Measurements from ENCODE around the gene MS4A10.

Gene MS4A10

GRCh38 chr11:60783911-60784310, 1.2 kb upstream of the MS4A10 start:
- no peak overlapping the region for H3K4me3 ChIP-seq (ENCODE audit: low read depth in 1 of 2, low read length in 2 of 2)

GRCh38 chr11:60785806-60786361, 751 bp downstream of the MS4A10 start:
- Histone ChIP-seq H3K27me3 (ENCODE audit: control insufficient read depth in 1 of 2, insufficient read depth in 2 of 2, low read length in 2 of 2) (no peaks in the 10 kb centered on the region), H3K9me3 (ENCODE audit: control insufficient read depth in 1 of 2, low read length in 2 of 2) (no peaks in the 10 kb centered on the region), H3K36me3 (ENCODE audit: control insufficient read depth in 1 of 2, insufficient read depth in 2 of 2, low read length in 2 of 2) (no peaks in the 10 kb centered on the region), H3K4me3 (ENCODE audit: low read depth in 1 of 2, low read length in 2 of 2) (peak overlapping the region; percentile 53 to 60), H3K9ac (ENCODE audit: low read depth in 1 of 2, low read length in 2 of 2) (peak overlapping the region in 1 of 2 donors; percentile 48), H3K27ac (ENCODE audit: low read depth, low read length) (peak overlapping the region; percentile 64), H3K4me1 (ENCODE audit: control insufficient read depth in 1 of 2, insufficient read depth in 2 of 2, low read length in 2 of 2) (peaks cover 35 to 49% of the 10 kb centered on the region in 2 donors)

More at GRCh38 chr11:60783911-60784310, 1.2 kb upstream of the MS4A10 start:
- Histone ChIP-seq H3K36me3 (ENCODE audit: control insufficient read depth in 1 of 2, insufficient read depth in 2 of 2, low read length in 2 of 2) (no peaks in the 10 kb centered on the region), H3K27me3 (ENCODE audit: control insufficient read depth in 1 of 2, insufficient read depth in 2 of 2, low read length in 2 of 2) (no peaks in the 10 kb centered on the region), H3K27ac (ENCODE audit: low read depth, low read length) (no peak overlapping the region), H3K9me3 (ENCODE audit: control insufficient read depth in 1 of 2, low read length in 2 of 2) (no peaks in the 10 kb centered on the region), H3K9ac (ENCODE audit: low read depth in 1 of 2, low read length in 2 of 2) (no peak overlapping the region), H3K4me1 (ENCODE audit: control insufficient read depth in 1 of 2, insufficient read depth in 2 of 2, low read length in 2 of 2) (peaks cover 39 to 50% of the 10 kb centered on the region in 2 donors)

- H3K9ac ChIP-seq (ENCODE audit: low read depth in 1 of 2, low read length in 2 of 2): peak overlapping the region; percentile 42 to 44
- no peak overlapping the region for H3K27ac ChIP-seq (ENCODE audit: low read depth, low read length)
- no peaks in the 10 kb centered on the region for H3K9me3 ChIP-seq (ENCODE audit: control insufficient read depth in 1 of 2, low read length in 2 of 2)
- H3K4me3 ChIP-seq (ENCODE audit: low read depth in 1 of 2, low read length in 2 of 2): peak overlapping the region; percentile 53 to 60
- no peaks in the 10 kb centered on the region for H3K27me3 ChIP-seq (ENCODE audit: control insufficient read depth in 1 of 2, insufficient read depth in 2 of 2, low read length in 2 of 2)
- no peaks in the 10 kb centered on the region for H3K36me3 ChIP-seq (ENCODE audit: control insufficient read depth in 1 of 2, insufficient read depth in 2 of 2, low read length in 2 of 2)
- H3K4me1 ChIP-seq (ENCODE audit: control insufficient read depth in 1 of 2, insufficient read depth in 2 of 2, low read length in 2 of 2): peaks cover 35 to 40% of the 10 kb centered on the region in 2 donors
These were observed 1.9 kb downstream of the MS4A10 start for GRCh38 chr11:60786811-60787567.

DNA sequence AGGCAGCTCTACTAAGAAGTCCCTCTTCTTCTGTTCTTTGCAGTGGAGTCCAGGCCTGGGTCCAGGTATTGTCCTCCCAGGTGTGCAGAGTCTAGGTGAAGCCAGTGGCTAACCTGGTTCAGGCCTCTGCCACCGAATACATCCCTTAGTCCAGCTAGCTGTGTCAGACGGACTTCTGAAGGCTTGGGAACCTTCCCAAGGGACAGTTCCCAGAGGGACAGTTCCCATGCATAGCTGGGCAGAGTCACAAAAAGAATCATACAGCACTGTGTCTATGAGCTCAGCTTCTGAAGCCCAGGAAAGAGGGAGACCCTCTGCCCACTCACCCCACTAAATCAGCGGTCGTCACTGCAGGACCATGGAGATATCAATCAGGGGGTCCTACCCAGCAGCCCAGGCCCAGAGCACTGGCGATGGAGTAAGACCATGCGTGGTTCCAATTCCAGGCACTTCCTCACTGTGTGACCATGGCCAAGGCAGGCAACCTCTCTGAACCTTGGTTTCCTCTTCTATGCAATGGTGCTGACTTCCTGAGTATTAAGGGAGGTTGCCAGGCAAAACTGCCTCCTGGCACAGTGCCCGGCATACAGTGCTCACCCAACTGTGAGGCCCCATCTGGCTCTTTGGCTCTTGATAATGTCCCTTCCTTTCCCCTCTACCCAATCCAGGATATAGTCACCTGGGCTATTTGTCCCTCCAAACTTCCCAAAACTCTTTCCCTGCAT, 3.4 kb downstream of the MS4A10 start:
- Histone ChIP-seq H3K9me3 (ENCODE audit: control insufficient read depth in 1 of 2, low read length in 2 of 2) (no peaks in the 10 kb centered on the region), H3K9ac (ENCODE audit: low read depth in 1 of 2, low read length in 2 of 2) (no peak overlapping the region), H3K36me3 (ENCODE audit: control insufficient read depth in 1 of 2, insufficient read depth in 2 of 2, low read length in 2 of 2) (no peaks in the 10 kb centered on the region), H3K4me1 (ENCODE audit: control insufficient read depth in 1 of 2, insufficient read depth in 2 of 2, low read length in 2 of 2) (peaks cover 34 to 35% of the 10 kb centered on the region in 2 donors), H3K27me3 (ENCODE audit: control insufficient read depth in 1 of 2, insufficient read depth in 2 of 2, low read length in 2 of 2) (no peaks in the 10 kb centered on the region), H3K27ac (ENCODE audit: low read depth, low read length) (no peak overlapping the region), H3K4me3 (ENCODE audit: low read depth in 1 of 2, low read length in 2 of 2) (peak overlapping the region in 1 of 2 donors; percentile 0)

DNA sequence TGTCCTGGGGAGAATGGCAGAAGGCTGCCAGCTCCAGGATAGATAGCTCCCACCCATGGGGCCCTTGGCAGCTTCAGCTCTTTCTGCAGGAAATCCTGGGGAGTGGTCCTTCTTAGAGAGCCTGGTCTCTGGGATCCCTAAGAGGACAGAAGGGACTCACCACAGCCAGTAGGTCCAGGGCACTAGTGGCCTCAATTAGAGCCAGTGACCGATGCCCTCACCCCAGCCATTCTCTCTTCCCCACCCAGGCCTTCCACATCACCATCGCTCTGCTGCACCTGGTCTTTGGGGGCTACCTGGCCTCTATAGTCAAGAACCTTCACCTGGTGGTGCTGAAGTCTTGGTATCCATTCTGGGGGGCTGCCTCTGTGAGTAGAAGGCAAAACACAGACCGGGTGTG, 5.6 kb downstream of the MS4A10 start:
- H3K4me3 ChIP-seq (ENCODE audit: low read depth in 1 of 2, low read length in 2 of 2): no peak overlapping the region
- peaks cover 20 to 23% of the 10 kb centered on the region in 2 donors for H3K4me1 ChIP-seq (ENCODE audit: control insufficient read depth in 1 of 2, insufficient read depth in 2 of 2, low read length in 2 of 2)
- no peak overlapping the region for H3K9ac ChIP-seq (ENCODE audit: low read depth in 1 of 2, low read length in 2 of 2)
- peaks cover 0 to 6% of the 10 kb centered on the region in 2 donors for H3K36me3 ChIP-seq (ENCODE audit: control insufficient read depth in 1 of 2, insufficient read depth in 2 of 2, low read length in 2 of 2)
- no peaks in the 10 kb centered on the region for H3K27me3 ChIP-seq (ENCODE audit: control insufficient read depth in 1 of 2, insufficient read depth in 2 of 2, low read length in 2 of 2)
- no peak overlapping the region for H3K27ac ChIP-seq (ENCODE audit: low read depth, low read length)
- H3K9me3 ChIP-seq (ENCODE audit: control insufficient read depth in 1 of 2, low read length in 2 of 2): no peaks in the 10 kb centered on the region

DNA sequence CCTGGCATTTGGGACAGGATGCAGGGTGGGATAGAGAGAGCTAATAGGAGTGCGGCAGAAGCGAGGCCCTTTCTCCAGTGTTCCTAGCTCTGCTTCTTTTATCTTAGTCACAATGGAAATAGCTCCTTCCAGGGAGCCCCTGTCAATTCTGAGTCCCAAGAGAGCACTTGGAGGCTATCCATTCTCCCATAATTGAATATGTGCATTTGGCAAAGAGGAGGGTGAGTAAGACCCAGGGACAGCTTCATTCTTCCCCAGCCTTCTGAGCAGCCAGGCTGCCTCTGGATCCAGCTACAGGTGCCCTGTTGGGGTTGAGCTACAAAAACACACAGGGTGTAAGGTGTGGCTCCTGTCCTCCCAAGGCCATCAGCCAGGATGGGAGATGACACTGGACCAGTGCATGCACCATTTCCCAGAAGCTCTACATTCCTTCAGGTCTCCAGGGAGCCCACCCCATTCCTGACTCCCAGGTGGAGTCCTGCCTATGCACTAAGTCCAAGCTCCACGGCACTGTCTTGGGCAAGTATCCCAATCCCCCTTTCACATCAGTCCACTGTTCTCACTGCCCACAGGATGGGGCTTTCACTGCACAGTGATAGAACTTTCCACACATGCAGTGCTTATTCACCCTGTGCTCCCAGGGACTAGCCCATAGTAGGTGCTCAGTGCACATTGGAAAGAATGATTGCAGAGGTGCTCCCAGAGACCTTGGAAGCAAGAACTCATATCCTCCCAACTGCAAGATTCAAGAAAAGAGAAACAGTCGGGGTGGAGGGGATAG, 6.2 kb downstream of the MS4A10 start:
- Histone ChIP-seq H3K27ac (ENCODE audit: low read depth, low read length) (no peak overlapping the region), H3K36me3 (ENCODE audit: control insufficient read depth in 1 of 2, insufficient read depth in 2 of 2, low read length in 2 of 2) (peaks cover 0 to 6% of the 10 kb centered on the region in 2 donors), H3K4me1 (ENCODE audit: control insufficient read depth in 1 of 2, insufficient read depth in 2 of 2, low read length in 2 of 2) (peaks cover 15 to 18% of the 10 kb centered on the region in 2 donors), H3K27me3 (ENCODE audit: control insufficient read depth in 1 of 2, insufficient read depth in 2 of 2, low read length in 2 of 2) (no peaks in the 10 kb centered on the region), H3K4me3 (ENCODE audit: low read depth in 1 of 2, low read length in 2 of 2) (no peak overlapping the region), H3K9me3 (ENCODE audit: control insufficient read depth in 1 of 2, low read length in 2 of 2) (no peaks in the 10 kb centered on the region), H3K9ac (ENCODE audit: low read depth in 1 of 2, low read length in 2 of 2) (no peak overlapping the region)

DNA sequence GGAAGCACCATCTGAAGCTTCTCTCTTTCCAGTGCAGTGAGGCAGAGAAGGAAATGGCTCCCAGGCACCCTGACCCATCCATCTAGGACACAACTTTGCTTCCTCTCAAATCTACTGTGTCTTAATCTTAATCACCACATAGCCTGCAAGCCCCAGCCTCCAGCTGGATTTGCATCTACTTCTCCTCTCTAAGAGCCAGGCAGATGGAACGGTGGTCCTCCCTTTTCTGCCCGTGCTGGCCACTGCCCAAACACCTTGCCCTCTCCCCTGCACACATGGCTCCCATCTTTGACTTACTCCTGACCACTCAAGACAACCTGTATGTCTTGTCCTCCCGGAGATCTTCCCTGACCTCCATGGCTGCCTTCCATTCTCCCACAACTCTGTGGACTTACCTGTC, 7.4 kb downstream of the MS4A10 start:
- H3K27me3 ChIP-seq (ENCODE audit: control insufficient read depth in 1 of 2, insufficient read depth in 2 of 2, low read length in 2 of 2): no peaks in the 10 kb centered on the region
- no peaks in the 10 kb centered on the region for H3K9me3 ChIP-seq (ENCODE audit: control insufficient read depth in 1 of 2, low read length in 2 of 2)
- peaks cover 5 to 9% of the 10 kb centered on the region in 2 donors for H3K4me1 ChIP-seq (ENCODE audit: control insufficient read depth in 1 of 2, insufficient read depth in 2 of 2, low read length in 2 of 2)
- H3K9ac ChIP-seq (ENCODE audit: low read depth in 1 of 2, low read length in 2 of 2): no peak overlapping the region
- no peak overlapping the region for H3K27ac ChIP-seq (ENCODE audit: low read depth, low read length)
- H3K4me3 ChIP-seq (ENCODE audit: low read depth in 1 of 2, low read length in 2 of 2): no peak overlapping the region
- peaks cover 0 to 6% of the 10 kb centered on the region in 2 donors for H3K36me3 ChIP-seq (ENCODE audit: control insufficient read depth in 1 of 2, insufficient read depth in 2 of 2, low read length in 2 of 2)

GRCh38 chr11:60795291-60795690, 10.2 kb downstream of the MS4A10 start:
- no peak overlapping the region for H3K27ac ChIP-seq (ENCODE audit: low read depth, low read length)
- H3K9me3 ChIP-seq (ENCODE audit: control insufficient read depth in 1 of 2, low read length in 2 of 2): no peaks in the 10 kb centered on the region
- no peak overlapping the region for H3K4me3 ChIP-seq (ENCODE audit: low read depth in 1 of 2, low read length in 2 of 2)
- no peak overlapping the region for H3K9ac ChIP-seq (ENCODE audit: low read depth in 1 of 2, low read length in 2 of 2)
- H3K27me3 ChIP-seq (ENCODE audit: control insufficient read depth in 1 of 2, insufficient read depth in 2 of 2, low read length in 2 of 2): peaks cover 0 to 5% of the 10 kb centered on the region in 2 donors
- no peaks in the 10 kb centered on the region for H3K4me1 ChIP-seq (ENCODE audit: control insufficient read depth in 1 of 2, insufficient read depth in 2 of 2, low read length in 2 of 2)
- H3K36me3 ChIP-seq (ENCODE audit: control insufficient read depth in 1 of 2, insufficient read depth in 2 of 2, low read length in 2 of 2): peaks cover 0 to 6% of the 10 kb centered on the region in 2 donors

- Histone ChIP-seq H3K9ac (ENCODE audit: low read depth in 1 of 2, low read length in 2 of 2) (no peak overlapping the region), H3K9me3 (ENCODE audit: control insufficient read depth in 1 of 2, low read length in 2 of 2) (no peaks in the 10 kb centered on the region), H3K4me3 (ENCODE audit: low read depth in 1 of 2, low read length in 2 of 2) (no peak overlapping the region), H3K27ac (ENCODE audit: low read depth, low read length) (no peak overlapping the region), H3K4me1 (ENCODE audit: control insufficient read depth in 1 of 2, insufficient read depth in 2 of 2, low read length in 2 of 2) (no peaks in the 10 kb centered on the region), H3K36me3 (ENCODE audit: control insufficient read depth in 1 of 2, insufficient read depth in 2 of 2, low read length in 2 of 2) (peaks cover 0 to 6% of the 10 kb centered on the region in 2 donors), H3K27me3 (ENCODE audit: control insufficient read depth in 1 of 2, insufficient read depth in 2 of 2, low read length in 2 of 2) (peaks cover 0 to 5% of the 10 kb centered on the region in 2 donors)
These were observed 12.9 kb downstream of the MS4A10 start for GRCh38 chr11:60797846-60798630.

All from duodenal mucosa (tissue), 2 donors.